ENCODE measurements around the gene MYO18B.

DNA sequence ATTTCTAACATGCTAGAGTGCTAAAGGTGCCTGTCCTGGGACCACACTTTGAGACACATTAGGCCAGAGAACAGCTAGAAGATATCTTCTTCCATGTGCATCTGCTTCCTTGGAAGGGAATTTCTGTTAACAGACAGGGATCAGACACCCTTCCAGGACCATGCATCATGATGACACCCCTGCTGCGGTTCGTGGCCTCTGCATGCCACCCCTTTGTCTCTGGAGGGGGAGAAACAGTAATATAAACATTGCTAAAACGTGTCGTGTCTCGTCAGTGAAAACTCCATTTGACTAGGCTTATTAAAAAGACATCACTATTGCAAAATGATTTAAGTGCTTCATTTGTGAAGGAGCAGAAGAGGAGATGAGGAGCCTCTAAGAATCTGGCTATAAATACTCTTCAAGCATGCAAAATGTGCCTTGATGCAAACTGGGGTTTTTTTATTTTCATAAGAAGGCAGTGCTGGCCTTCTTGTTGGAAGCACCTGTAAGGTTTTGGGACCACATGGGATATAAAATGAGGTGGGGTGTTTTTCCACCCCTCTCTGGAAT is 141.6 kb downstream of the MYO18B start:
- no peak for TF ChIP-seq POLR2A (IDR thresholded peaks at IDR 0.05)
- TF ChIP-seq, protein P1, sequence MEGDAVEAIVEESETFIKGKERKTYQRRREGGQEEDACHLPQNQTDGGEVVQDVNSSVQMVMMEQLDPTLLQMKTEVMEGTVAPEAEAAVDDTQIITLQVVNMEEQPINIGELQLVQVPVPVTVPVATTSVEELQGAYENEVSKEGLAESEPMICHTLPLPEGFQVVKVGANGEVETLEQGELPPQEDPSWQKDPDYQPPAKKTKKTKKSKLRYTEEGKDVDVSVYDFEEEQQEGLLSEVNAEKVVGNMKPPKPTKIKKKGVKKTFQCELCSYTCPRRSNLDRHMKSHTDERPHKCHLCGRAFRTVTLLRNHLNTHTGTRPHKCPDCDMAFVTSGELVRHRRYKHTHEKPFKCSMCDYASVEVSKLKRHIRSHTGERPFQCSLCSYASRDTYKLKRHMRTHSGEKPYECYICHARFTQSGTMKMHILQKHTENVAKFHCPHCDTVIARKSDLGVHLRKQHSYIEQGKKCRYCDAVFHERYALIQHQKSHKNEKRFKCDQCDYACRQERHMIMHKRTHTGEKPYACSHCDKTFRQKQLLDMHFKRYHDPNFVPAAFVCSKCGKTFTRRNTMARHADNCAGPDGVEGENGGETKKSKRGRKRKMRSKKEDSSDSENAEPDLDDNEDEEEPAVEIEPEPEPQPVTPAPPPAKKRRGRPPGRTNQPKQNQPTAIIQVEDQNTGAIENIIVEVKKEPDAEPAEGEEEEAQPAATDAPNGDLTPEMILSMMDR (IDR thresholded peaks at IDR 0.05): no peak

Data from right lobe of liver (tissue), 4 donors.